ENCODE measurements around the gene ANAPC16.

- TF ChIP-seq POLR2A (IDR thresholded peaks at IDR 0.05) (no peak), CTCF (IDR thresholded peaks at IDR 0.05) (no peak)
Measured at GRCh38 chr10:72278668-72279393, 63.0 kb downstream of the ANAPC16 start.
